Common myeloid progenitor, CD34-positive (primary cell): ENCODE data around the gene SIPA1.

Experiments used
- CTCF ChIA-PET: fragments of 350-600 bp; sonication (Branson Sonifier 250); formaldehyde crosslinking; loops from one replicate; lab custom pipeline; 2021; ENCODE audit warnings: antibody characterized with exemption; lab: Charles Lee
- POLR2A ChIA-PET: fragments of 350-600 bp; sonication (Branson Sonifier 250); formaldehyde crosslinking; loops from one replicate; lab custom pipeline; 2021; ENCODE audit warnings: antibody characterized with exemption; lab: Charles Lee
- DNase-seq, 3 donors: peaks; one replicate each; pipeline versions ENCODE4 v3.0.0 to v3.0.0-alpha.2; 2013
- H3K27ac ChIP-seq, 2 experiments: 1 replicate in 1 of 2; 2 replicates in 1 of 2; pipeline ENCODE4 v1.7.0; 2013; ENCODE audit warnings: inconsistent platforms in 2 of 2, low read length in 2 of 2, mild to moderate bottlenecking in 2 of 2, low read depth in 1 of 2, moderate library complexity in 1 of 2; ENCODE audit not compliant: severe bottlenecking in 2 of 2, insufficient read depth in 1 of 2, poor library complexity in 1 of 2
- H3K27me3 ChIP-seq, 5 experiments: replicated peaks in 2 of 5; 1 replicate in 3 of 5; 2 replicates in 2 of 5; pipeline versions ENCODE4 v1.6.1 to v1.7.0; 2013; ENCODE audit warnings: low read length in 4 of 5, mild to moderate bottlenecking in 2 of 5, moderate library complexity in 2 of 5, inconsistent platforms in 1 of 5; ENCODE audit not compliant: insufficient read depth in 5 of 5, control insufficient read depth in 4 of 5
- H3K36me3 ChIP-seq, 4 experiments: 1 replicate in 2 of 4; 2 replicates in 2 of 4; pipeline versions ENCODE4 v1.6.1 to v1.7.0; 2013; ENCODE audit warnings: low read length in 3 of 4, control low read depth in 1 of 4, mild to moderate bottlenecking in 1 of 4; ENCODE audit not compliant: control insufficient read depth in 4 of 4, insufficient read depth in 4 of 4
- H3K4me1 ChIP-seq, 4 experiments: 1 replicate in 3 of 4; 2 replicates in 1 of 4; pipeline versions ENCODE4 v1.6.1 to v1.7.1; 2013; ENCODE audit warnings: low read length in 3 of 4, mild to moderate bottlenecking in 3 of 4, control low read depth in 1 of 4, inconsistent platforms in 1 of 4, moderate library complexity in 1 of 4; ENCODE audit not compliant: control insufficient read depth in 4 of 4, insufficient read depth in 4 of 4; ENCODE audit errors: control extremely low read depth in 1 of 4
- H3K4me3 ChIP-seq, 7 experiments: 1 replicate in 4 of 7; 2 replicates in 3 of 7; pipeline versions ENCODE4 v1.5.1 to v1.7.0; 2013; ENCODE audit warnings: mild to moderate bottlenecking in 7 of 7, low read length in 6 of 7, moderate library complexity in 6 of 7, inconsistent platforms in 2 of 7, low read depth in 2 of 7, control low read depth in 1 of 7; ENCODE audit not compliant: insufficient read depth in 4 of 7, control insufficient read depth in 1 of 7; ENCODE audit errors: extremely low read depth in 1 of 7
- H3K9me3 ChIP-seq, 5 experiments: 1 replicate in 4 of 5; 2 replicates in 1 of 5; pipeline versions ENCODE4 v1.6.1 to v1.7.1; 2013; ENCODE audit warnings: low read length in 4 of 5, mild to moderate bottlenecking in 2 of 5, inconsistent platforms in 1 of 5, low read depth in 1 of 5, moderate library complexity in 1 of 5; ENCODE audit not compliant: control insufficient read depth in 4 of 5, insufficient read depth in 2 of 5; ENCODE audit errors: control extremely low read depth in 1 of 5
- WGBS: methylation state at CpG from one replicate; pipeline ENCODE4 v1.1.5; 2013; ENCODE audit not compliant: insufficient coverage; 5-methylcytosine and 5-hydroxymethylcytosine counted together

The SIPA1 gene

GRCh38 chr11:65619281-65619928, 18.5 kb upstream of the SIPA1 start:
- DNase-seq = no peak
- Histone ChIP-seq H3K36me3 (peaks cover 10 to 69% (median 45%) of the 10 kb centered on the region in 4 experiments), H3K9me3 (no peaks in the 10 kb centered on the region), H3K27me3 (no peaks in the 10 kb centered on the region), H3K4me3 (no peak overlapping the region), H3K4me1 (peaks cover 0 to 18% (median 15%) of the 10 kb centered on the region in 4 experiments), H3K27ac (no peak overlapping the region)
- ChIA-PET POLR2A (no interaction called here), CTCF (interaction anchor here (1.0 kb wide), 1 partner anchor 18 kb away, joined by 3 read pairs; the partner anchor contains the start of gene SIPA1)
- 97% methylated on average over 26 of the region's 29 CpGs for WGBS

GRCh38 chr11:65620666-65621065, 17.2 kb upstream of the SIPA1 start:
- Histone ChIP-seq H3K4me1 (peaks cover 0 to 14% (median 13%) of the 10 kb centered on the region in 4 experiments), H3K36me3 (peaks cover 12 to 80% (median 50%) of the 10 kb centered on the region in 4 experiments), H3K4me3 (no peak overlapping the region), H3K27me3 (no peaks in the 10 kb centered on the region), H3K9me3 (no peaks in the 10 kb centered on the region), H3K27ac (no peak overlapping the region)
- CTCF ChIA-PET = interaction anchor here (1.2 to 3.9 kb wide), 2 partner anchors 12 to 21 kb away, joined by 3 to 18 read pairs; no protein-coding TSS in a partner anchor
- POLR2A ChIA-PET = no interaction called here
- WGBS = 96% methylated on average over 19 of the region's 19 CpGs
- DNase-seq = no peak

- 98% methylated on average over 14 of the region's 14 CpGs for WGBS
- no peaks in the 10 kb centered on the region for H3K27me3 ChIP-seq
- ChIA-PET POLR2A (no interaction called here), CTCF (interaction anchor here (0.7 to 3.9 kb wide), 5 partner anchors 11 to 155 kb away, joined by 3 to 18 read pairs (median 3); no protein-coding TSS in a partner anchor)
- peaks cover 0 to 15% (median 11%) of the 10 kb centered on the region in 4 experiments for H3K4me1 ChIP-seq
- no peaks in the 10 kb centered on the region for H3K9me3 ChIP-seq
- no peak overlapping the region for H3K4me3 ChIP-seq
- no peak overlapping the region for H3K27ac ChIP-seq
- DNase-seq = no peak
- peaks cover 16 to 88% (median 53%) of the 10 kb centered on the region in 4 experiments for H3K36me3 ChIP-seq
These were observed 16.4 kb upstream of the SIPA1 start for GRCh38 chr11:65621460-65621859.

GRCh38 chr11:65622011-65622410, 15.9 kb upstream of the SIPA1 start:
- DNase-seq = no peak
- 95% methylated on average over 14 of the region's 16 CpGs for WGBS

GRCh38 chr11:65623177-65623576, 14.7 kb upstream of the SIPA1 start:
- Histone ChIP-seq H3K9me3 (no peaks in the 10 kb centered on the region), H3K27me3 (no peaks in the 10 kb centered on the region), H3K27ac (no peak overlapping the region), H3K36me3 (peaks cover 12 to 95% (median 61%) of the 10 kb centered on the region in 4 experiments), H3K4me1 (peaks cover 0 to 5% (median 2%) of the 10 kb centered on the region in 4 experiments), H3K4me3 (no peak overlapping the region)
- POLR2A ChIA-PET = no interaction called here
- CTCF ChIA-PET = interaction anchor here (1.1 to 7.7 kb wide), 8 partner anchors 9 to 236 kb away, joined by 3 to 56 read pairs (median 4); partner anchors contain the start of genes KAT5 and SIPA1
- no peak for DNase-seq
- WGBS = 98% methylated on average over 11 of the region's 14 CpGs

More at GRCh38 chr11:65622011-65622410, 15.9 kb upstream of the SIPA1 start:
- POLR2A ChIA-PET = no interaction called here
- H3K9me3 ChIP-seq = no peaks in the 10 kb centered on the region
- H3K4me1 ChIP-seq = peaks cover 0 to 9% (median 5%) of the 10 kb centered on the region in 4 experiments
- no peak overlapping the region for H3K27ac ChIP-seq
- peaks cover 16 to 94% (median 58%) of the 10 kb centered on the region in 4 experiments for H3K36me3 ChIP-seq
- H3K27me3 ChIP-seq = no peaks in the 10 kb centered on the region
- CTCF ChIA-PET = interaction anchor here (0.7 to 3.9 kb wide), 5 partner anchors 10 to 155 kb away, joined by 3 to 18 read pairs (median 3); no protein-coding TSS in a partner anchor
- H3K4me3 ChIP-seq = no peak overlapping the region

- no peak overlapping the region for H3K27ac ChIP-seq
- no peaks in the 10 kb centered on the region for H3K9me3 ChIP-seq
- POLR2A ChIA-PET = no interaction called here
- H3K27me3 ChIP-seq = no peaks in the 10 kb centered on the region
- CTCF ChIA-PET = interaction anchor here (1.1 to 7.7 kb wide), 9 partner anchors 8 to 235 kb away, joined by 3 to 56 read pairs (median 5); partner anchors contain the start of genes KAT5, RELA and SIPA1
- peaks cover 0 to 5% (median 2%) of the 10 kb centered on the region in 4 experiments for H3K4me1 ChIP-seq
- no peak overlapping the region for H3K4me3 ChIP-seq
- DNase-seq = no peak
- 96% methylated on average over 15 of the region's 25 CpGs for WGBS
- H3K36me3 ChIP-seq = peaks cover 15 to 95% (median 59%) of the 10 kb centered on the region in 4 experiments
These were observed 13.9 kb upstream of the SIPA1 start for GRCh38 chr11:65623852-65624616.
